ENCODE data around the gene DDX1.
"Not testable (repeated sequence)": the region's sequence is repeated elsewhere in the genome, so short reads cannot be mapped to it uniquely, and the experiment has no call there.

Gene DDX1

DNA sequence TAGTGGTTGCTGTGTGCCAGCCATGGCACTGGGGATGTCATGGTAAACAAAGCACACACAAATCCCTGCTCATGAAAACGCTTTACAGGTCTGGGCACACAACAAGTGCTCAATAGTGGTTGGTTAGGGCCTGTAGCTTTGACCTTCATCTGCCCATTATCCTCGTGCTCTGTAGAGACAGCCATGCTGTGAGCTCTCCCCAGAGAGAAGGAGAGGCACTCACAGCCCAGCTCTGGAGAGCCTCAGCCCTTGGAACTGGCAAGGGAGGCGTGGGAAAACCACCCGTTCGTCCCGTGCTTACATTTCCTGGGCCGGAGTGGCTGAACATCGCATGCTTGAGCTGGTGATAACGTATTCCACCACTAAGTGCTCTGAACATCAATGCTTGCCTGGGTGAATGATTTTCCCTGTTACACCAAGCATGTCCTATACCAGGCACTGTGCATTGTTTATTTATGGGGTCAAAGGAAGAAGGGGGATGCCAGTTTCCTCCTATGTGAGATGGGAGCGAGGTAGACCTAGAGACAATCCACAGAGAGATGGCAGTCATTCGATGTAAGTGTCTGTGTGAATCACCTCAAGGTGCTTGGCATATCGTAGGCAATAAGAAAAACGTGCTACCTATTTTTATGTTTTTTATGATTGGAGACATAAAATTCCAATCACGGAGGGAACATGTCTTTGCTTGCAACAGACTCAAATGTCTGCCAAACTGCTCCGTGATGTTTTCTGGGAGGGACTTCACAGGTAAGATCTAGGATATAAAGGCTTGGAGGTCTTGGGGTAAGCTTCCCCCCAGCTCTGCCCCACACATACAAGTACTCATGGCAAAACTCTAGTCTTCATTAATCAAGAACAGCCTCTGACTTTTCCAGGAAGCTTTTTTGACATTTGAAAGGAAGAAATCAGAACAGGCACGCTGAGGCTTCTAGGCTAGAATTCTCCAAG, 75.5 kb downstream of the DDX1 start:
- no peak for DNase-seq

DNA sequence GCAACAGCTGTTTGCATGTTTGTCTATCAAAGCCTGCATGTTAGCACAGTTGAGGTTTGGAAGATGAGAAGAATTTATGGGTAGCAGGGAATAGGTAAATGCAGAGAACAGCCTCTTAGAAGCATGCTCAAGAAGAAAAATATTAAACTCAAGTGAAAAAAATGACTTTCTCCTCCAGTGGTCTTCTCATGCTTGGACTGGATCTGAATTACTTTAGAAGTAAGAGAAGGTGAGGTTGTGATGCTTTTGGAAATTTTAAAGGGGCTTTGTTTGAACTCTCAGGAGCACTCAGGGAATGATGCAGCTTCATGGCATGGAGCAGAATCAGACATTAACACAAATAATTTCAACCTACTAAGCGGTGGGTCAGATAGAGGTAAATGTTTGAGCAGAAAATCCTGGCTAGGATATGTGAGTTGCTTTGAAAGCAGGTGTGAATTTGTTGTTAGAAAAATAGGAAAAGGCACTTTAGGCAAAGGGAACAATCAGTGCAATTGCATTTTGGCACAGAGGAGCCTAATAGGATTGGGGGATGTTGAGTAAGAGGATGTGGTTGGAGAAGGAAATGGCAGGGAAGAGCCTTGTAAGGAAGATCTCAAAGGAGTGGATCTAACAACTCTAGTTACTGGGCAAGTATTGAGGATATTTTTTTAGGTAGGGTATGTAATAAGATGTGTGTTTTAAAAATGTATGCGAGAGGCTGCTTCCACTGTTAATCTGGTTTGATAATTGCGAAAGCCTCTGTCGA, 76.3 kb downstream of the DDX1 start:
- DNase-seq: no peak

DNA sequence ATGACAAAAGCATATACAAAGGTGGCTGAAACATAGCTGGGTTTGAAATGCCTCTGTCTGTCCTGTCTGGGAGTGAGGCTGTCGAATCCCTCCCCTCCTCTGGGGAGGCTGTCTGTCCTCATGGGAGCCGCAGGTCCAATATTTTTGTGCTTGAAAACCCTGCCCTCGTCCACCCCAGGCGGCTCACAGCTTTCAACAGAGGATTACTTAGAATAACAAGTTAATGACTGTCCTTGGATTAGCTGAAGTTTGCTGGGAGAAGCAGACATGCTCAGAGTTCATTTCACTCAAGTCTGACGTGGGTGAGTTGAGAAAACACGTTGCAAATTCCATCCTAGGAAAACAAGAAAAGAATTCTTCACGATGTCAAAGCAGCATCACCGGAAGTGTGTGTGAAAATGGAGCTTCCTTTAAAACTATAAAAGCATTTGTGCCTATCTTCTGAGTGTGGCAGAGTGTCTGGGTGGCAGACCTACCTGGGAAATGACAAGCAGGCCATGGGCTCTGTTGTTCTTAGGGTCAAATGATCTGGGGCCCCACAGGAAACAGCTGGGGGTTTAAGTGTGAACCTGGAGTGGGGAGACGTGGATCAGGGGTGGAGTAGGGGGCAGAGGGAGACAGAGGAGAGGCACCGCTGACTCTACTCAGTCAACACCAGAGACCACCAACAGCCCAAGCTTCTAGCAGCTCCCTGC, 77.1 kb downstream of the DDX1 start:
- DNase-seq: no peak

DNA sequence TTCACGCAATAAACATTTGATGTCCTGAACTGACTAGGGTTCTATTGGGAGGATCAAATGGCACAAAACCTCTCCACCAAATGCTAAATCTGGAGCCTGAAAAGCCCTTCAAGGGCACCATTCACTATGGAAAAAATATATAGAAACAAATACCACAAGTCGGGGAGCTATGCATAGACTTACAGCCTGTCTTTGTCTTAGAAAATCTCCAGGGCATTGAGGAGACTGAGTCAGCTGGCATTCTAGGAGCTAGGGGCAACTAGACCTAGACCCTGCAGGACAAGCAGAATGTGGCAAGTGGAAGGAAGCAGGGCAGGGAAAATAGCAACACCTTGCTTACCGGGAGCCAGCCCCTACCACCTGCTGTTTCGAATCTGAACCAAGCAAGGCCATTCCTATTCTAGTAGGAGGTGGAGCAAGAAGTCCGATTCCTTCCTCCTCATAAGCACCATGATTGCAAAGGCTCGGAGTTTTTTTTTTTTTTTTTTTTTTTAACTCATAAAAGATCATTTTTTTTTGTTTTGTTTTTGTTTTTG, 77.8 kb downstream of the DDX1 start:
- DNase-seq: no peak

DNA sequence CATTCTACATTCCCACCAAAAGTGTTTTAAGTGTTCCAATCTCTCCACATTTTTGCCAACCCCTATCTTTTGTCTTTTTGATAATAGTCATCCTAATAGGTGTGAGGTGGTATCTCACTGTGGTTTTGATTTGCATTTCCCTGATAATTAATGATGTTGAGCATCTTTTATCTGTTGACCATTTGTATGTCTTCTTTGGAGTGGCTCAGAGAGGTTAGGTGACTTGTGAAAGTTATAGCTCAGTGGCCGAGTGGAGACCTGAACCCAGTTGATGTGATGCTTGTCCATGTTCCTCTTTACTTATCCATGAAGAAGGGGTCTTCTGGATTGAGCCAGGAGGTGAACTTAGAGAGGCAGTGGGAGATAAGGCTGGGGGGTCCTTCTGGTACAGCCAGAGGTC, 78.8 kb downstream of the DDX1 start:
- DNase-seq: no peak

DNA sequence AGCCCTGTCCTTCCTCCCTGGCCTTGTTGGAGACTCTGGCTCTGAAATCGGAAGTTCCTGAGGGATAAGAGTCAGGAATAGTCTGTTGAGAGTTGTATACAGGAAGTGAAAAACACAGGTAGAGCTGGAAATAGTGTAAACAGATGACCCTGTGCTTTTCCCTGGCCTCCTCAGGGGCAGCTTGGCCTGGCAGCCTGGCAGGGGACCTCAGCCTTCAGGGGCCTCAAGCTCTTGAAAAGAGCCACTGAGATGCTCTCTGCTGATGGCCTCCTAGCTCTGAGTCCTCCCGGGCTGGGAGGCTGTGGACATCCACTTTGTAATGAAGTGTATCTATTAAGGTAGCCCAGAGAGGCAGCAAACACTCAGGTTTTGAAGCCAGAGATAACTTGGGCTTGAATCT, 79.3 kb downstream of the DDX1 start:
- no peak for DNase-seq

DNA sequence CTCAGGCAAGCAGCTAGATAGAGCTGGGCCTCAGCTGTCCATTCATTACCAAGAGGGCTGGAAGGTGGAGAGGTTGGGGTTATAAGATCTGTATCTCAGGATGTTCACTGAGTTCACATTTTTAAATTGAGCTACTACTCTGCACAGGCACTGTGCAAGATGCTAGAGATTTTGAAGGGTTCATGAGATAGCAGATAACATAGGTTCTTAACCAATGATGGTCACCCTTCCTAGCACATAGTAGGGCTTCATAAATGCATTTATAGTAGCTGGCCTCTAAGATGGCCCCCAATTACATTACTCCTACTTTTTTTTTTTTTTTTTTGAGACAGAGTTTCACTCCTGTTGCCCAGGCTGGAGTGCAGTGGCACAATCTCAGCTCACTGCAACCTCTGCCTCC, 79.7 kb downstream of the DDX1 start:
- no peak for DNase-seq

DNA sequence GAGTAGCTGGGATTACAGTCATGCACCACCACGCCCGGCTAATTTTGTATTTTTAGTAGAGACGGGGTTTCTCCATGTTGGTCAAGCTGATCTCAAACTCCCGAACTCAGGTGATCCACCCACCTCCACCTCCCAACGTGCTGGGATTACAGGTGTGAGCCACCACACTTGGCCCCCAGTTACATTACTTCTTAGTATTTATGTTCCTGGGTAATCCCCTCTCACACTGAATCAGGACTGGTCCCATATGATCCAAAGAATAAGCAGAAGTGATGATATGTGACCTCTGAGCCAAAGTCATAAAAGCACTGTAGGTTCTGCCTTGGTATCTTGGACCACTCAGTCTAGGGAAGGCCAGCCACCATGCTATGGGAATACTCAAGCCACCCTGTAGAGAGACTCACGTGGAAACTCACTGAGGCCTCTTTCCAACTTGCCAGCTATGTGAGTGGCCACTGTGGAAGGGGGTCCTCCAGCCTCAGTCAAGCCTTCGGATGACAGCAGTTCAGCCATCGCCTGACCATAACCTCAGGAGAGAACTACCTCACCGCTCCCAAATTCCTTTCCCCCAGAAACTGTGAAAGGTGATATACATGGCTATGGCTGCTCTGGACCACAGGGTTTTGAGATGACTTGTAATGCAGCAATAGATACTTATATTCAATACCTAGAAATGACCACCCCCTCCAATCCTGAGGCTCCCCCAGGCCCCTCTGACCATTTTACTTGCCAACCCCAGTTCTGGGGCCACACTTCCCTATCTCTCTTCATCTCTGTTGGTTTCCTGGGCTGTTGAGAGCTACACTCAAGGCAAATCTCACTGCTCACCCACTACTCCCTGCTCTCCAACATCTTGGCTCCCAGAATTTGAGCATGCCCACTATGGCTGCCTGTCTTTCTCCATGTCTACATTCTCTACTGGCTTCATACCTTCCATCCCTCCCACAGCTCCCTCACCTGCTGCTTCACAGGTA, 80.5 kb downstream of the DDX1 start:
- DNase-seq: no peak

DNA sequence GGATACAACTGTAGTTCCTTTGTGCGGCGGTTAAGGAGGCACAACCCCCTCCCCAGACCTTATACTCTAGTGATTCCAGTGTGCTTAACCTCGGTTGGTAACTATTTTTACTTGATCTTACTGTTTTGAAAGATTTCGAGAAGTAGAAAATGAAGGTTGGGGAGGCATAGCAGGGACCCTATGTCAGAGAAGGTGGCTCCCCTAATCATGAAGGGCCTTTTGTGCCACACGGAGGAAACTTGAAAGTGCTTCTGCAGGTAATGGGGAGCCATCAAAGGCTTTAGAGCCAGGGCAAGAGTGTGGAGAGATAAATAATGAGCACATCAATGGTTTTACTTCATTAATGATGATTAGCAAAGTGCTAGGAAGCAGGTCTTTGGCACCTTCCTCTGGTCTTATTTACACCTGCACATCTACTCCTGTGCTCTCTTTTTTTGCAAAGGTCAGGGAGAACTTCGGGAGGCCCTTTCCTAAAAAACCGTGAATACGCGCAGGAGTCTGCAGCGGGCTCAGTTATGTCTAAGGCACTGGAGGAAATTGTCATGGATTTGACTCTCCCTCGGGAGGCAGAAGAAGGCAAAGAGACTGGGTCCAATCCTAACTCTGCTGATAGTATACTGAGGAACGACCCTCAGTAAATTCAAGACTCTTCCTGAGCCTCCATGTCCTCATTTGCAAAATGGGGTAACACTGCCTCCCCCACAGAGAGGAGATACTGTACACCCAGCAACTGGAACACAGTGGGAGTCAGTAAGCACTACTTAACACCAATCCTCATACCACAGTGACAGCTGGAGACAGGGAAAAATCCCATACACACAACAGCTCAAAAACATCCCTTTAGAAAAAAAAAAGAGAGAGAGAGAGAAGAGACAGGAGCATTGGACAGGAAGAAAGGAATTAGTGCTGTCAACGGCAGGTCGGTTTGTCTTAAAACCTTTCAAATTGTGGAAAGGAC, 81.6 kb downstream of the DDX1 start:
- no peak for DNase-seq

DNA sequence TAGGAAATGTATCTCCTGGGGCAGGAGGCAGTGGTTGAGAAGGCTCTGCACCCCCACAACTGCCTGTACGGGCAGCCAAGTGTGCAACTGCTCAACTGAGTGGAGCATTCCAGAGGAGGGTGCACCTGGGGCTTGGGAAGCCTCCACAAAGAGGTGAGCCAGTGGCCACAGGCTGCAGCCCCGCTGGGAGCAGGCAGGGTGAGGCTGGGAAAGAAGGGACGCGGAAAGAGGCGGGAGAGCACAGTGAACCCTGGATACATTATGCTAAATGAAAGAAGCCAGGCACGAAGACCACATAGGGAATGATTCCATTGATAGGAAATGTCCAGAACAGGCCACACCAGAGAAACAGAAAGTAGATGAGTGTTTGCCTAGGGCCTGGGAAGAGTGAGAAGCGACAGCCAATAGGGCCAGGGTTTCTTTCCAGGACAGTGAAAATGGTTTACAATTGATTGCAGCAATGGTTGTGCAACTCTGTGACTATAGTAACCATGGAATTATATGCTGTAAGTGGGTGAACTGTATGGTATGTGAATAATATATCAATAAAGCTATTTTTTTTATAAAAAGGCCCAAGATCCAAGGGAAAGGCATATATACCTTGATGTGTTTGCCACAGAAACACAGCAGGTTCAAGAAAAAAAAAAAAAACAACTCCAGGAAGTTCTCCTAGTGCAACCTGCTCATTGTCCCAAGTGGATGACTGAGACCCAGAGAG, 82.4 kb downstream of the DDX1 start:
- DNase-seq: no peak

DNA sequence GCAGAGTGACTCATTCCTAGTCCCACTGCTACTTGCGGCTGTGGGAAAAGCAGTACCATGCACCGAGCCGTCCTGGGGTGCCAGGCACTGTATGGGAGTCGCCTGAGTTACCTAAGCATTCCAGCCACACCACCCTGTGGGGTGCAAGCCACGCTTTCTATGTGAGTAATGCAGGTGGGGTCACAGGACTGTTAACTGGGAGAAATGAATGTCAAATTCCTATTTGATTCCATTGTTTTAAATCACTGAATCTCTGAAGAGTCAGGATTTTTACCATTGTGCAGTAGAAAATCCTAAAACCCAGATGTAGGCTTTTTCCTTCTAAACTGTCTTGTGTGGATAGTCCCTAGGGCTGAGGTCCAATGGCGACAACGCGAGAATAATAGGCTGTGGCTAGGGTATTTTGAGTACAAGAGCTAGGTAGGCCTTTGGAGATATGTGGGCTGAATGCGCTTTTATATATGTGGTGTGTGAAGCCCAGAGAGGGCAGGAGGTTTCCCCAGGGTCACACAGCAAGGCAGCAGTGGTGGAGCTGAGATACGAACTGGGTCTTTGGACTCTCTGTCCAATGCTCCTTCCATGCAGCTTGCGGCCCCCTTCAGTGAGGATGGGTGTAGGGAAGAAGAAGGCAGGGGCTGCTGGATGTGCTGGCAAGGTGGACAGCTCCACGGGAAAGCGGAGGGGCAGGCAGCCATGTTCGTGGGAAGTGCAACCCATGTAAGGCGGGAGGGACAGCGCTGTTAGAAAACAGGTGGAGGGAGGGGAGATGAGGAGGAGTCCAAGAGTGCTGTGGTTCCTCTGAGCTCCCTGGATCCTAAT, 83.2 kb downstream of the DDX1 start:
- DNase-seq: no peak

DNA sequence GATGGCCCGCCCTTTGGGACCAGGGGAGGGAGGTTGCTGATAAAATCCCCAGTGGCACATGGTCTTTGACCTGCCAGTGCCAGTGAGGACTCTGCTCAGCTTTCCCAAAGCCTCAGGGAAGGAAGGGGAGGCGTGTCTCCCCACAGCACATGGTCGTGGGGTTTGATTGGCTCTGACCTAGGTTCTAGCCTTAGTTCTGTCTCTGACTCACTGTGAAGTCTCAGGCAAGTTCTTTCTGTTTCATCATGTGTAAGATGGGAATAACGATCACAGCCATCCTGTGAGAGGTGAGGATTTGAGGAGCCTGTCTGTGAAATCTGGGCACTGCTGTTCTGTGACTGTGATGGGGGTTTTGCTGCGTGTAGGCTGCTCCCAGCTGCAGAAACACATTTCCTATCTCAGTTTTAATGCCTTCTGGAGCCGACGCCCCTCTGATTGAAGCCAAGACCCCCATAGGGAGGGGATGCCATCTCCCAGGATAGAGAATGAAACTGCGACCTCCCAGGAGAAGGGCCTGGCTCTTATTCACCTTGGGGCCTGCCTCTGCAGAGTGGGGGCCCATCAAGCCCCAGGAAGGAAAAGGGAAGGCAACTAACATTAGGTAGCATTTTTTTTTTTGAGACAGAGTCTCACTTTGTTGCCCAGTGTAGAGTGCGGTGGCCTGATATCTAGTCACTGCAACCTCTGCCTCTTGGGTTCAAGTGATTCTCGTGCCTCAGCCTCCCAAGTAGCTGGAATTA, 84.0 kb downstream of the DDX1 start:
- no peak for DNase-seq

DNA sequence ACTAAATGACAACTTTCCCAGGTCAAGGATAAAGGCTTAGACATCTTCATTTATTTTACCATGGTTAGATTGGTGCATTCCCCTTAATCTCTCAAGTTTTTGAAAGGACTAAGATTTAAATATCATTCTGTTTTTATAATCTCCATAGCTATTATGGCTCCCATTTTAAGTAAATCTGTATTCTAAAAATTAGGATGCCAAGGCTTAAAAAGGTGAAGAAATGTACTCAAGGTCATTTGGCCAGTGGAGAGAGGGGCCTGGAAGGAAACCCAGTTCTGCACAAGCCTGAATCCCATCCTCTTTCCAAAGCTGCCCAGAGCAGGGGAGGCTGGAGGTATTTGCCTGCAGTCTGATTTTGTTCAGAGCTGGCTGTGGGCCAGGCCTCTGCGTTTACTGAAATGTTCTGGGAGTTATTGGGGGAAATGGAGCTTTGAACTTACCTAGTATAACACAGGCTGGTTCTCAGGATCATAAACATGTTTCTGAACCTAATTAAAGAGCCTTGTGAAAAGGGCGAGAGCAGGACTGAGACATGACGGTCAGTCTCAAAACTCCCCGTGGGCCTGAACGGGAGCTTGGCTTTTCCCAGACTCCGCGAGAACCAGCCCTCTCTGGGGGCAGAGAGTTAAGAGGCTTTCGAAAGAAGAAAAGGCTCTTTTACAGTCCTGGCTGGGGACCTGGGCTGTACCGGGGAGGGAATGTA, 85.6 kb downstream of the DDX1 start:
- no peak for DNase-seq

DNA sequence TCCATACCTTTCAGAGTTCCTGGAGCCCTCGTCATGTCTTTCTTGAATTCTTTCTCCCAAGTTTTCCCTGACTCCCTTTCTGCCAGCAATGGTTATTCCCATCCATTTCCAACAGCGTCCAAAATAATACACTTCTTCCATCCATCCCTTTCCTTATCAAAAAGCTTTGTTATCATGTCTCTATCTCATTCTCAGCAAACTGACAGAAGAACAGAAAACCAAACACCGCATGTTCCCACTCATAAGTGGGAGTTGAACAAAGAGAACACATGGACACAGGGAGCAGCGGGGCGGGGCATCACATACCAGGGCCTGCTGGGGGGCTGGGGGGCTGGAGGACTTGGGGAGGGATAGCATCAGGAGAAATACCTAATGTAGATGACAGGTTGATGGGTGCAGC, 86.7 kb downstream of the DDX1 start:
- no peak for DNase-seq

DNA sequence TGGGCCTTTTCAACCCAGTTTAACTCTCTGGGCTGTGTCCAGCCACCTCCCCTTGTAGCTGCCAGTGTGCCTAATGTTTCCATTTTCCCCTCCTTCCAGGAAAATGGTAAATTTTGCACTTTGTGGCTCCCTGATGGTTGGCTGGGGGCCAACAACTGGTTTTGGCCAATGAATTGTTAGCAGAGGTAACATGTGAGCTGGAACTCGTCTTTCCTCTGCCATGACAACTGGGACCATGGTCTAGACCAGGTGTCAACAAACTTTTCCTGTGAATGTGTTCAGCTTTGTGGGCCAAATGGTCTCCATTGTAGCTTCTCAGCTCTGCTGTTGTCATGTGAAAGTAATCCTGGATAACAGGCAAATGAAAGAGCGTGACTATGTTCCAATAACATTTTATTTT, 87.2 kb downstream of the DDX1 start:
- no peak for DNase-seq

DNA sequence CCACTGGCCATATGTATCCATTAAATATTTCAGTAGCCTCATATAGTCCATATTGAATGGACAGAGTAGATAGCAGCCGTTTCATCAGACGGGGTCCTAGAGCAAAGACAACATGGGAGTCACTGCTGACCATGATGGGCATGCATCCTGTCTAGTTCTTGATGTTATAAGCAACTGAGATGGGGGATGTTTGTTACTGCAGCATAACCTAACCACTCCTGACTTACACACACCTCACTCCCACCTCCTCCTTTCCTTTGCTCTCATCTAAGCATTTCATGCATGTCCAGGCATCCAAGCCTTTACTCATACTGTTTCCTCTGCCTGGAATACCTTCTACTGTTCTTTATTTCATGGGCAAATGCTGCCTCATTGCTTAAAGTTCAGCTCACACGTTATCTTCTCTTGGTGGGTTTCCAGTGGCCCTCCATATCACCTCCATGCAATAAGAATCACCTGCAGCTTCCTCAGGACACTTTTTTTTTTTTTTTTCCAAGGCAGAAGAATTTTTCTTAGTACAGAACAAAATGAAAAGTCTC, 87.8 kb downstream of the DDX1 start:
- no peak for DNase-seq

DNA sequence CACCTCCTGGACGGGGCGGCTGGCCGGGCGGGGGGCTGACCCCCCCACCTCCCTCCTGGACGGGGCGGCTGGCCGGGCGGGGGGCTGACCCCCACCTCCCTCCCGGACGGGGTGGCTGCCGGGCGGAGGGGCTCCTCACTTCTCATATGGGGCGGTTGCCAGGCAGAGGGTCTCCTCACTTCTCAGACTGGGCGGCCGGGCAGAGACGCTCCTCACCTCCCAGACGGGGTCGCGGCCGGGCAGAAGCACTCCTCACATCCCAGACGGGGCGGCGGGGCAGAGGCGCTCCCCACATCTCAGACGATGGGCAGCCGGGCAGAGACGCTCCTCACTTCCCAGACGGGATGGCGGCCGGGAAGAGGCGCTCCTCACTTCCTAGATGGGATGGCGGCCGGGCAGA, 88.5 kb downstream of the DDX1 start:
- DNase-seq: not testable (repeated sequence)

Measured in NCI-H1436 treated with DMSO at 0.1 percent for 48 hours (cell line).